Stomach (tissue), 4 donors: ENCODE data around the gene BRI3BP.
"Not testable (repeated sequence)": the region's sequence is repeated elsewhere in the genome, so short reads cannot be mapped to it uniquely, and the experiment has no call there.

Source experiments
- CTCF ChIP-seq, 7 experiments: fragments of 450-650 bp in 4 of 7; fragments of 200-600 bp in 3 of 7; sonication (generic) in 3 of 7; IDR thresholded peaks; one replicate each; pipeline ENCODE4 v1.5.1; 2016 to 2019; ENCODE audit warnings: antibody characterized with exemption in 7 of 7, control low read depth in 2 of 7, mild to moderate bottlenecking in 1 of 7
- EP300 ChIP-seq: sonication (generic); formaldehyde crosslinking; IDR thresholded peaks from one replicate; pipeline ENCODE4 v1.6.1; 2017; ENCODE audit warnings: antibody characterized with exemption
- POLR2A ChIP-seq, 4 donors: fragments of 450-650 bp; IDR thresholded peaks; one replicate each; pipeline ENCODE4 v1.6.1; 2016; ENCODE audit warnings: antibody characterized with exemption in 4 of 4, control low read depth in 2 of 4, mild to moderate bottlenecking in 1 of 4, moderate library complexity in 1 of 4
- POLR2AphosphoS5 ChIP-seq, 3 donors: sonication (generic); formaldehyde crosslinking; IDR thresholded peaks; one replicate each; pipeline ENCODE4 v1.6.1; 2016; ENCODE audit warnings: antibody characterized with exemption in 3 of 3

GRCh38 chr12:124986876-124987275, 6.6 kb upstream of the BRI3BP start:
- not testable (repeated sequence) for TF ChIP-seq CTCF (IDR thresholded peaks at IDR 0.05); POLR2A (IDR thresholded peaks at IDR 0.05); POLR2AphosphoS5 (IDR thresholded peaks at IDR 0.05); EP300
